HG02885 (cell line): ENCODE measurements around the gene PDZD2.
"Not testable (repeated sequence)": the region's sequence is repeated elsewhere in the genome, so short reads cannot be mapped to it uniquely, and the experiment has no call there.

Source experiments
- ATAC-seq: cut with Tn5 transposase; IDR thresholded peaks from one replicate; pipeline ENCODE4 v1.9.1; 2021; ENCODE audit warnings: mild to moderate bottlenecking; ENCODE audit not compliant: unreplicated experiment, poor library complexity

PDZD2 gene

DNA sequence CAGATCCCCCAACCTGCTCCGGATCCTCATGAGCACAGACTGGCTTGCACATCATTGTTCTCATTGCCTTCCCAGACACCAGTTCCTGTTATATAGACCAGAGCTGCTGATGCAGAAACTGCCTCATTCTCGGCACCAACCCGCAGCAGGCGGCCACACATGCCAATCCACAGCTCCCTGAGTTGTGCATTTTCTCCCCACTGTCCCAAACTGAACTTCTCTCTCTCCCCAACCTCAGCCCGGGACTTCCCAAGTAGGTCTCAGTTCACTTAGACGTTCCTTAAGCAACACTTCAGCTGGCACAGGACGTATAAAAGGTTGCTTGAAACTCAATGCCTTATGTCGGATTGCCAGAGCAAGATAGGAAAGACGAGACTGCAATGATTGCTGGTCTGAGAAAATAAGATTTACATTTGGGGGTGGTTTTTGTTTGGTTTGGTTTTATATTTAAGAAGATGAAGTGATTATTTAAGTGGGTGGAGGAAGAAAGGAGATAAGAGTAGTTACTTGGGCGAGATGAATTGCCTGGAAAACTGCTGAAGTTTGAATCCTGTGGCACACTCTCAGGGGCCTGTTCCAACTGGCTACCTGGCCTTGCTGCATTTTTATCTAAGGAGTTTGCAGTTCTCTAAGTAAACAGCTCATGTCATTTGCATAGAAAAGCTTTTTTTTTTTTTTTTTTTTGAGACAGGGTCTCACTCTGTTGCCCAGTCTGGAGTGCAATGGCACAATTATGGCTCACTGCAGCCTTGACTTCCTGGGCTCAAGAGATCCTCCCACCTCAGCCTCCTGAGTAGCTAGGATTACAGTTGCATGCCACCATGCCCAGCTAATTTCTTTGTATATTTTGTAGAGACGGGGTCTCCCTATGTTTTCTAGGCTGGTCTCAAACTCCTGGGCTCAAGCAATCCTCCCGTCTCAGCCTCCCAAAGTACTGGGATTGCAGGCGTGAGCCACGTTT, 379.8 kb downstream of the PDZD2 start:
- ATAC-seq = no peak

DNA sequence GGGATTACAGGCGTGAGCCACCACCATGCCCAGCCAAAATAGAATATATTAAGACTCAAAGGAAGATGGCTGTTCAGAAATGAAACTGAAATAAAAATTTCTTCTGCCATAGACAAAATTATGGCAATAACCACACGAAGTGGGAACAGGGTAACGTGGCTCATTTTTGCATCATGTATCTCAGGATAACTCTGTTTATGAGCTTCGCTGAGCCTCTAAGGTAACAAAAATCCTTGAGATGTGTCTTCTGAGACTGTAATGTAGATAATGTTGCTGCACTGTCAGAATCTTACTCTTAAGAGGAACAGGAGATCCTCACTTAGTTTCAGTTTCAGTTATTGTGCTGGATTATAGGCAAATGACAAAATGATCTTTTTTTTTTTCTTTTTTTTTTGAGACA, 381.3 kb downstream of the PDZD2 start:
- ATAC-seq = peak; percentile 87

DNA sequence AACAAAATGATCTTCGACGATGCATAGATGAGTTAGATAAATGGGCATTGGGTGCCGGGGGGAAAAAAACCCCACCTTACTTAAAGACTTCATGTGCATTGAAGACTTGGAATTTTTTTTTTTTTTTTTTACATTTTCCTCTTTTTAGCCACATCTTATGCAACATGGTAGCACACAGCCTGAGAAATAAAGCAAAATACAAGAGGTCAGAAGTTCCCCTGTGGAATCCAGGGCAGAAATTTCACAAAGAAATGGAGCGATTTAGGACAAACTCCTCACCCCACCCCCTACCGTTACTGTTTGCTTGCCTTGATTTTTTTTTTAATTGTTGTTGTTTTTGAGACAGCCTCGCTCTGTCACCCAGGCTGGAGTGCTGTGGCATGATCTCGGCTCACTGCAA, 382.0 kb downstream of the PDZD2 start:
- ATAC-seq = no peak

- no peak for ATAC-seq
Observed at GRCh38 chr5:32021771-32022170, 382.8 kb downstream of the PDZD2 start.

GRCh38 chr5:32022638-32023037, 383.7 kb downstream of the PDZD2 start:
- ATAC-seq = no peak

DNA sequence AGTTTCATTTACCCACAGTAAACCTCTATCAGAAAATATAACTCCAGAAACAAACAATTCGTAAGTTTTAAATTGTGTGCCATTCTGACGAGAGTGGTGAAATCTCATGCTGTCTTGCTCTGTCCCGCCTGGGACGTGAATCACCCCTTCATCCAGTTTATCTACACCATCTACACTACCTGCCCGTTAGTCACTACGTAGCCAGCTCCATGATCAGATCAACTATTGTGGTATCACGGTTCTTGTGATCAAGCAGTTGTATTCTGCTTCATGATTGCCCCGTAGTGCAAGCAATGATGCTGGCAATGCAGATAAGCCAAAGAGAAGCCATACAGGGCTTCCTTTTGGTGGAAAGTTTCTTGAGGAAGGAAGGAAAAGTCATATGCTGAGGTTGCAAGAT, 384.9 kb downstream of the PDZD2 start:
- ATAC-seq = no peak

DNA sequence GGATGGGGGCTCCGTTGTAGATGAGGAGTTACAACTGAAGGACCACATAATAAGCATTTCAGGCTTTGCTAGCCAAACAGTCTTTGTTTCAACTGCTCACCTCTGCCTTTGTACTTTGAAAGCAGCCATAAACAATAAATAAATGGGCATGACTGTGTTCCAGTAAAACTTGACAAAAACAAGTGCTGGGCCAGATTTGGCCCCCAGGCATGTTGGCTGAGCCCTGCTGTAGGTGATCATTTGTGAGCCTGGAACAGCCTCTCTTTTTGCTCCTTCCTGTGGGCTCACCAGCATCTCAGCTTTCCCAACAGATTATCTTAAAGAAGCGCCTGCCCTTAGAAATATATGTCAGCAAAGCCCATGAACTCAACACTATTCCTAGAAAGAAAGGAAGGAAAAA, 385.8 kb downstream of the PDZD2 start:
- ATAC-seq = no peak

GRCh38 chr5:32027093-32027716, 388.3 kb downstream of the PDZD2 start:
- no peak for ATAC-seq

GRCh38 chr5:32027717-32028458, 389.0 kb downstream of the PDZD2 start:
- ATAC-seq = no peak

DNA sequence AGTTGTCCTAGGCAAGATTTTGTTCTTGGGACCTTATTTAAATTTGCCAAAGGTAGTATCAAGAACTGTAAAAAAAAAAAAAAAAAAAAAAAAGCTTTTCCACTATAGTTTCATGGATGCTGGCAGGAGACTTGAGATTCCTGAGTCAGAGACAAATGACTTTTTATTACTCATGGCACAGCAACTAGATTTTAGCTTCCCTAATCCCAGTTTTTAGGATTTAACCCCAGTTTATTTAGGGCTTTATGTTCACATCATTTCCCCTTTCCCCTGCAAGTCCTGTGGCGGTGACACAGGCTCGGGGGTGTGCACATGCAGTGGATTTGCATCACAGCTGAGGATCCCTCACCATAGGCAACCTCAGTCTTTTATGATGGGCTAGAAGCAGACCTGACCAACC, 390.3 kb downstream of the PDZD2 start:
- ATAC-seq = no peak

DNA sequence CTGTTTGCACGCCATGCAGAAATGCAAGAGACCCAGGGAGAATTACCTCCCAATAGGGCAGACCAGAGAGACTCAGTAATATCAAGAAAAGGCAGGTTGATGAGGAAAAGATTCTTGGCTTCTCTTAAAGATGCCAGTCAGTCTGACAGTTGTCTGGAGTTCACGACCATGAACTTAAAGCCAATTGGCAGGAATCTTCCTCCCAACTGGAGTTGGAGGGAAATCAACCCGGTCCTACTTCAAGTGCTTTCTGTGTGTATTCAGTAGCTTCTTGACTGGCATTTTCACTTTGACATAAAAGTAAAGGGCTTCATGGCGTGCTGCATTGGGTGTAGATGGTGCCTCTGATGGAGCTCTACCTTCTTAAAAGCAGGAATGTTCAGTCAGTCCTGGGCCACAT, 390.9 kb downstream of the PDZD2 start:
- ATAC-seq = no peak

DNA sequence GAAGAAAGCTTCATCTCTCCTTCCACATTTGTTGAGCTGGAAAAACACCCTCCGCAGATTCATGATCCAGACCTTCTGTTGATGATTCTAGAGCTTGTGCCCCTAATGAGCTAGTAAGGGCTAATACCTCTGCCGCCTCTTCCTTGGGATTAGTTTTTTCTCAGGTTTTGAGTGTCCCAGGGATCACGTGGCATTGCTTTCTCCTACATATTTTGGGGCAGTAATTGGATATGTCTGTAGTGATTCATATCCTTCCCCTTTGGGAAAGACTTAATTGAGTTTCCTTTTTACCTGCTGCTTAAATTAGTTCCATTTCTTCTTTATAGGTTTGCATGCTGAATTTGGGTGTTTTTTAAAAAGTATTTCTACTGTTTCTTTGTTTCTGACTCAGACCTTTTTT, 391.3 kb downstream of the PDZD2 start:
- no peak for ATAC-seq

- ATAC-seq = no peak
Observed at GRCh38 chr5:32030686-32031085, 391.8 kb downstream of the PDZD2 start.

DNA sequence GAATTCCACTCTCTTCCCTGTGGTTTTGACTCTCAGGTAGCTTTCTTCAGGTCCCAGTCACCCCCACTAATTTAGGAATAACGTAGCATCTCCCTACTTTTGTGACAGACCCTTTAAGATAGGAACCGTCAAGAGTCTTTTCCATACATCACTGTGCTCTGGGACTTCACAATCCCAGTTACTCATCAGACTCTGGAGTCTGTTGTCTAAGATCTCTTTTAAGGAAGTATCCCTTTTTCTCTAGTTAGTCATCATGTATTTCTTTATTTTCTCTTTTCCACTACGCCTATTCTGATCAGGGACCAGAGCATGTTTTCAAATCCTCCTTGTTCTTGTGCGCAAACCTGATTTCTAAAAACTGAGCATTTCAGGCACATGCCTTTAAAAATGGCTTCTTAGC, 392.2 kb downstream of the PDZD2 start:
- ATAC-seq = no peak

- ATAC-seq = no peak
Observed at GRCh38 chr5:32038523-32038922, 399.6 kb downstream of the PDZD2 start.

DNA sequence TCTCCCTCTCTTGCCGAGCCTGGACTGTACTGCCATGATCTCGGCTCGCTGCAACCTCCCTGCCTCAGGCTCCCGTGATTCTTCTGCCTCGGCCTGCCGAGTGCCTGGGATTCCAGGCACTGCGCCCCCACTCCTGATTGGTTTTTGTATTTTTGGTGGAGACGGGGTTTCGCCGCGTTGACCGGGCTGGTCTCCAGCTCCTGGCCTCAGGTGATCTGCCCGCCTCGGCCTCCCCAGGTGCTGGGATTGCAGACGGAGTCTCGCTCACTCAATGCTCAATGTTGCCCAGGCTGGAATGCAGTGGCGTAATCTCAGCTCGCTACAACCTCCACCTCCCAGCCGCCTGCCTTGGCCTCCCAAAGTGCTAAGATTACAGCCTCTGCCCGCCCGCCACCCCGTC, 400.2 kb downstream of the PDZD2 start:
- not testable (repeated sequence) for ATAC-seq

DNA sequence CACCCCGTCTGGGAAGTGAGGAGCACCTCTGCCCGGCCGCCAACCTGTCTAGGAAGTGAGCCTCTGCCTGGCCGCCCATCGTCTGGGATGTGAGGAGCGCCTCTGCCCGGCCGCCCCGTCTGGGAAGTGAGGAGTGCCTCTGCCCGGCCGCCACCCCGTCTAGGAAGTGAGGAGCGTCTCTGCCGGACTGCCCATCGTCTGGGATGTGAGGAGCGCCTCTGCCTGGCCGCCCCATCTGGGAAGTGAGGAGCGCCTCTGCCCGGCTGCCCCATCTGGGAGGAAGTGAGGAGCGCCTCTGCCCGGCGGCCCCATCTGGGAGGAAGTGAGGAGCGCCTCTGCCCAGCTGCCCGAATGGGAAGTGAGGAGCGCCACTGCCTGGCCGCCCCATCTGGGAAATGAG, 400.7 kb downstream of the PDZD2 start:
- not testable (repeated sequence) for ATAC-seq

DNA sequence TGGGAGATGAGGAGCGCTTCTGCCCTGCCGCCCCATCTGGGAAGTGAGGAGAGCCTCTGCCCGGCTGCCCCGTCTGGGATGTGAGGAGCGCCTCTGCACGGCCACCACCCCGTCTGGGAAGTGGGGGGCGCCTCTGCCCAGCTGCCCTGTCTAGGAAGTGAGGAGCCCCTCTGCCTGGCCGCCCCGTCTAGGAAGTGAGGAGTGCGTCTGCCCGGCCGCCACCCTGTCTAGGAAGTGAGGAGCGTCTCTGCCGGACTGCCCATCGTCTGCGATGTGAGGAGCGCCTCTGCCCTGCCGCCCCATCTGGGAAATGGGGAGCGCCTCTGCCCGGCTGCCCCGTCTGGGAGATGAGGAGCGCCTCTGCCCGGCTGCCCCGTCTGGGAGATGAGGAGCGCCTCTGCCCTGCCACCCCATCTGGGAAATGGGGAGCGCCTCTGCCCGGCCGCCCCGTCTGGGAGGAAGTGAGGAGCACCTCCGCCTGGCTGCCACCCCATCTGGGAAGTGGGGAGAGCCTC, 401.3 kb downstream of the PDZD2 start:
- not testable (repeated sequence) for ATAC-seq

- ATAC-seq = no peak
Observed at GRCh38 chr5:32042551-32042961, 403.6 kb downstream of the PDZD2 start.

GRCh38 chr5:32043105-32043504, 404.2 kb downstream of the PDZD2 start:
- no peak for ATAC-seq

DNA sequence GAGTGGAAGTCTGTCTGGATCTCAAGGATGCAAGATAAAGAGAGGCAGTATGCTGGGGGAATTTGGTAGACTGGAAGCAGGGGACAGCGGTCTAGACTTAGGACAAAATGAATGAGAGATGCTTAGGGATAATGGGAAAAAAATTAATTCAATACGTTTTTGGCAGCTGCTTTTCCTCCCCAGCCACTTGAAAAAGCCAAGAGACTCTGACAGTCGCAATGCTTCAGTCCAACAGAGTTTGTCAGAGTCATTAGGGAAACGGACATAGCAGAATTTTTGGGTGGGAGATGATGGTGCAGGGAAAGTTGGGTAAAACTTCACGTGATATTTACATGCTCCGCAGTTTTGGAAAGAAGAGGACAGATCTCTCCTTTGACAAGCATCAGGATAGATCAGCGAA, 405.5 kb downstream of the PDZD2 start:
- no peak for ATAC-seq
